ENCODE measurements around the gene ARRB1. TPM values are rescaled to one million over a fixed set of nuclear protein-coding genes. Genes with fewer than 3 reads are reported as not detected.

ARRB1 gene
- total RNA-seq, 2 experiments from 2014 or later, result 26.7 to 27.8 TPM

DNA sequence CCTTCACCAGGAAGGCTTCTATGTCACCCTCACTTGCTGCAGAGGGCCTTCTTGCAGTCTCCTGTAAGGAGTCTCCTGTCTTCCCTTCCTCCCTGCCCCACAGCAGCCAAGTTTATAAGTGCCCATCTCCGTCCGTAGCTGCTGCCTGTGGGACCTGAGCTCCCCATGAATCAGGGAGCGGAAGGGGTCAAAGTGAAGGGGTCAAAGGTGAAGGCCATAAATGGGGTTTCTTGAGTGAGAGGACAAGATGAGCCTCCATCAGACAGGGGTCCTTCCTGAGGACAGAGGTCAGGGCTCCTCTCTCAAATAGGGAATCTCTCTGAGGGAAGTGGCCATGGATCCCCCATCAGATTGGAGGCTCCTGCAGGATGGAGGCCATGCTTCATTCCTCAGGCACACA lies 44.4 kb downstream of the ARRB1 start:
- Histone ChIP-seq H3K36me3 (ENCODE audit: insufficient read depth, low read length) (peaks cover 3% of the 10 kb centered on the region), H3K4me3 (ENCODE audit: low read length) (no peak overlapping the region), H3K27me3 (ENCODE audit: control insufficient read depth in 1 of 2, insufficient read depth in 2 of 2, low read length in 2 of 2) (no peaks in the 10 kb centered on the region), H3K27ac (ENCODE audit: low read depth in 1 of 2, low read length in 2 of 2) (no peak overlapping the region), H3K9me3 (ENCODE audit: control insufficient read depth in 1 of 2, insufficient read depth in 1 of 2, low read length in 2 of 2) (no peaks in the 10 kb centered on the region), H3K4me1 (ENCODE audit: insufficient read depth, low read length) (peaks cover 3% of the 10 kb centered on the region)
- Mint-ChIP-seq H3K4me1 (ENCODE audit: low read depth) (peaks cover 21% of the 10 kb centered on the region), H3K36me3 (ENCODE audit: low read depth) (peaks cover 4% of the 10 kb centered on the region), H3K9me3 (no peaks in the 10 kb centered on the region), H3K27ac (no peak overlapping the region), H3K4me3 (no peak overlapping the region), H3K27me3 (no peaks in the 10 kb centered on the region)
- DNase-seq (no peak), ATAC-seq (ENCODE audit: poor library complexity) (no peak)
- intact Hi-C loops (cut with DNase I, micrococcal nuclease), result no loop called here
- CTCF ChIA-PET, result interaction anchor here (0.8 kb wide), 1 partner anchor 20 kb away, joined by 3 read pairs; no protein-coding TSS in a partner anchor
- TF ChIP-seq, protein P1, sequence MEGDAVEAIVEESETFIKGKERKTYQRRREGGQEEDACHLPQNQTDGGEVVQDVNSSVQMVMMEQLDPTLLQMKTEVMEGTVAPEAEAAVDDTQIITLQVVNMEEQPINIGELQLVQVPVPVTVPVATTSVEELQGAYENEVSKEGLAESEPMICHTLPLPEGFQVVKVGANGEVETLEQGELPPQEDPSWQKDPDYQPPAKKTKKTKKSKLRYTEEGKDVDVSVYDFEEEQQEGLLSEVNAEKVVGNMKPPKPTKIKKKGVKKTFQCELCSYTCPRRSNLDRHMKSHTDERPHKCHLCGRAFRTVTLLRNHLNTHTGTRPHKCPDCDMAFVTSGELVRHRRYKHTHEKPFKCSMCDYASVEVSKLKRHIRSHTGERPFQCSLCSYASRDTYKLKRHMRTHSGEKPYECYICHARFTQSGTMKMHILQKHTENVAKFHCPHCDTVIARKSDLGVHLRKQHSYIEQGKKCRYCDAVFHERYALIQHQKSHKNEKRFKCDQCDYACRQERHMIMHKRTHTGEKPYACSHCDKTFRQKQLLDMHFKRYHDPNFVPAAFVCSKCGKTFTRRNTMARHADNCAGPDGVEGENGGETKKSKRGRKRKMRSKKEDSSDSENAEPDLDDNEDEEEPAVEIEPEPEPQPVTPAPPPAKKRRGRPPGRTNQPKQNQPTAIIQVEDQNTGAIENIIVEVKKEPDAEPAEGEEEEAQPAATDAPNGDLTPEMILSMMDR (IDR thresholded peaks at IDR 0.05), result no peak
- POLR2A ChIA-PET, result no interaction called here

DNA sequence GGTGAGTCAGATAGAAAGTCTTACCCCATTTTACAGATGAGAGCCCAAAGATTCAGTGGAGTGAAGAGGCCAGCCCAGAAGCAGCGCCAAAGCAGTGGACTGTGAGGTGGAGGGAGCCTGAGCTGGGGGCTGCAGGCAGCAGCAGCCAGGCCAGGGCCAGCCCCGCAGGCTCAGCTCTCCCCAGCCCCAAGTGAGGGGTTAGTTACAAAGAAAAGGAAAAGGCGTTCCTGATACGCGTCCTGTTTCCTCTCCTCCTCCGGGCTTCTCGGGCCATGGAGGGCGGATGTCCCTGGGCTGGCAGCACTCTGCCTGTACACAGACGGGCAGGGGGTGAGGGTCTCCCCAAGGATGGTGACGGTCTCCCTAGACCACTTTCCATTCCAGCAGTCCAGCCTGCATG lies 44.9 kb downstream of the ARRB1 start:
- ChIA-PET POLR2A (no interaction called here), CTCF (no interaction called here)
- intact Hi-C loops (cut with DNase I, micrococcal nuclease), result no loop called here
- TF ChIP-seq, protein P1 (IDR thresholded peaks at IDR 0.05), result no peak
- H3K27ac ChIP-seq (ENCODE audit: low read depth in 1 of 2, low read length in 2 of 2), result no peak overlapping the region
- peak overlapping the region; percentile 18 for H3K27ac Mint-ChIP-seq
- H3K9me3 ChIP-seq (ENCODE audit: control insufficient read depth in 1 of 2, insufficient read depth in 1 of 2, low read length in 2 of 2), result no peaks in the 10 kb centered on the region
- H3K4me1 ChIP-seq (ENCODE audit: insufficient read depth, low read length), result peaks cover 3% of the 10 kb centered on the region
- no peak overlapping the region for H3K4me3 Mint-ChIP-seq
- H3K4me1 Mint-ChIP-seq (ENCODE audit: low read depth), result peaks cover 21% of the 10 kb centered on the region
- DNase-seq (no peak), ATAC-seq (ENCODE audit: poor library complexity) (no peak)
- peaks cover 4% of the 10 kb centered on the region for H3K36me3 Mint-ChIP-seq (ENCODE audit: low read depth)
- no peaks in the 10 kb centered on the region for H3K27me3 ChIP-seq (ENCODE audit: control insufficient read depth in 1 of 2, insufficient read depth in 2 of 2, low read length in 2 of 2)
- no peak overlapping the region for H3K4me3 ChIP-seq (ENCODE audit: low read length)
- no peaks in the 10 kb centered on the region for H3K9me3 Mint-ChIP-seq
- peaks cover 3% of the 10 kb centered on the region for H3K36me3 ChIP-seq (ENCODE audit: insufficient read depth, low read length)
- no peaks in the 10 kb centered on the region for H3K27me3 Mint-ChIP-seq

DNA sequence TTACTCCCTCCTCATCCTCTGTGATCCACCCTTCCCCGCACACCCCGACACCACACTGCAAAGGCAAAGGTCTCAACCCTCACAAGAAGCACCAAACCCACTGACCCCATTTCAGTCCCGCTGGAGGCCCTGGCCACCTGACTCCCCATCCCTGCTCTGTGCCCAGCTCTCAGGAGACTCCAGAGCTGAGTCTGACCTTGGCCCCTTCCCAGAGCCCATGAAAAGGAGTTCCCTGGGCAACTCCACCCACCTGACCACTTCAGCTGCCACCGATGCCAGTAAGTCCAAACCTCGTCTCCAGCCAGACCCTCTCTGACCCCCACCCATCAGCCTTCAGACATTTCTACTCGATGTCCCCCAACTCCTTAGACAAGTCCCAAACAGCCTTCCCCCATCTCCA lies 45.5 kb downstream of the ARRB1 start:
- Mint-ChIP-seq H3K36me3 (ENCODE audit: low read depth) (peaks cover 4% of the 10 kb centered on the region), H3K27me3 (no peaks in the 10 kb centered on the region), H3K4me3 (no peak overlapping the region), H3K9me3 (no peaks in the 10 kb centered on the region), H3K4me1 (ENCODE audit: low read depth) (peaks cover 21% of the 10 kb centered on the region), H3K27ac (peak overlapping the region; percentile 18)
- Histone ChIP-seq H3K36me3 (ENCODE audit: insufficient read depth, low read length) (peaks cover 3% of the 10 kb centered on the region), H3K27me3 (ENCODE audit: control insufficient read depth in 1 of 2, insufficient read depth in 2 of 2, low read length in 2 of 2) (no peaks in the 10 kb centered on the region), H3K9me3 (ENCODE audit: control insufficient read depth in 1 of 2, insufficient read depth in 1 of 2, low read length in 2 of 2) (no peaks in the 10 kb centered on the region), H3K4me3 (ENCODE audit: low read length) (no peak overlapping the region), H3K4me1 (ENCODE audit: insufficient read depth, low read length) (peaks cover 3% of the 10 kb centered on the region), H3K27ac (ENCODE audit: low read depth in 1 of 2, low read length in 2 of 2) (no peak overlapping the region)
- ATAC-seq (ENCODE audit: poor library complexity) (no peak), DNase-seq (no peak)
- TF ChIP-seq, protein P1 (IDR thresholded peaks at IDR 0.05), result no peak
- POLR2A ChIA-PET, result no interaction called here
- intact Hi-C loops (cut with DNase I, micrococcal nuclease), result no loop called here
- CTCF ChIA-PET, result no interaction called here

All from CD4-positive, alpha-beta T cell (primary cell).